Measurements from ENCODE around the gene PRKCE.

- TF ChIP-seq CTCF (IDR thresholded peaks at IDR 0.05; ENCODE audit: extremely low read depth in 1 of 2, insufficient read depth in 1 of 2, low read depth in 1 of 2, low read length in 2 of 2) = no peak
- no peak for TF ChIP-seq POLR2AphosphoS5 (IDR thresholded peaks at IDR 0.05; ENCODE audit: insufficient read depth, low read depth, low read length)
- no peak for TF ChIP-seq POLR2A (IDR thresholded peaks at IDR 0.05; ENCODE audit: low read depth, low read length)
- TF ChIP-seq EZH2 (IDR thresholded peaks at IDR 0.05; ENCODE audit: borderline replicate concordance, low read depth, low read length, severe bottlenecking) = no peak
- no peak for TF ChIP-seq FOS (IDR thresholded peaks at IDR 0.05; ENCODE audit: borderline replicate concordance, insufficient read depth, low read length)
Measured at GRCh38 chr2:46122318-46122976, 471.0 kb downstream of the PRKCE start.
